ENCODE data around the gene UCK1. TPM values are rescaled to one million over a fixed set of nuclear protein-coding genes. Genes with fewer than 3 reads are reported as not detected.

UCK1 gene
- total and polyA plus RNA-seq, 2 of the 13 experiments (the other 11 are each of a cell fraction or from before 2014, with no cell fraction given), result 11.0 to 24.1 TPM

- TF ChIP-seq ZNF124 (CRISPR knock-in tag; IDR thresholded peaks at IDR 0.05), result no peak
- TF ChIP-seq RBFOX2 (IDR thresholded peaks at IDR 0.05; ENCODE audit: low read depth, low read length), result peak; percentile 81
- TF ChIP-seq ZNF275 (CRISPR knock-in tag; IDR thresholded peaks at IDR 0.05; ENCODE audit: borderline replicate concordance), result no peak
- peak; percentile 83 for TF ChIP-seq TFDP2 (CRISPR knock-in tag; IDR thresholded peaks at IDR 0.05)
- no peak for TF ChIP-seq NR0B2 (CRISPR knock-in tag; IDR thresholded peaks at IDR 0.05)
- TF ChIP-seq TFAP4 (IDR thresholded peaks at IDR 0.05; ENCODE audit: borderline replicate concordance, low read depth), result no peak
- no peak for TF ChIP-seq NBN (conservative IDR thresholded peaks at IDR 0.05)
- TF ChIP-seq MZF1 (CRISPR knock-in tag; IDR thresholded peaks at IDR 0.05; ENCODE audit: borderline replicate concordance), result no peak
- TF ChIP-seq ZNF510 (CRISPR knock-in tag; IDR thresholded peaks at IDR 0.05; ENCODE audit: low read depth), result no peak
- TF ChIP-seq MXD3 (CRISPR knock-in tag; IDR thresholded peaks at IDR 0.05), result no peak
- TF ChIP-seq GATAD1 (CRISPR knock-in tag; IDR thresholded peaks at IDR 0.05), result peak; percentile 58; the same call in 1 of the 2 replicates
- TF ChIP-seq ZNF782 (CRISPR knock-in tag; IDR thresholded peaks at IDR 0.05; ENCODE audit: borderline replicate concordance), result no peak
- TF ChIP-seq SRSF1 (optimal IDR thresholded peaks at IDR 0.05; ENCODE audit: low read depth, low read length), result no peak
- no peak for TF ChIP-seq AHR (CRISPR knock-in tag; IDR thresholded peaks at IDR 0.05)
- no peak for TF ChIP-seq BORCS8-MEF2B (CRISPR knock-in tag; IDR thresholded peaks at IDR 0.05)
- no peak for TF ChIP-seq DBP (CRISPR knock-in tag; IDR thresholded peaks at IDR 0.05; ENCODE audit: not compliant biosample characterization)
- TF ChIP-seq PHF21A (CRISPR knock-in tag; IDR thresholded peaks at IDR 0.05), result no peak
- no peak for TF ChIP-seq ZNF619 (CRISPR knock-in tag; IDR thresholded peaks at IDR 0.05)
- TF ChIP-seq MAFK (conservative IDR thresholded peaks at IDR 0.05 in 1 of 2, IDR thresholded peaks at IDR 0.05 in 1 of 2; ENCODE audit: low read length in 2 of 2), result no peak
- 0 out of 2 replicates have a peak, but pooled peaks have one; percentile 34 for TF ChIP-seq ZNF580 (CRISPR knock-in tag; IDR thresholded peaks at IDR 0.05; ENCODE audit: borderline replicate concordance, low read depth)
- TF ChIP-seq STAT5B (CRISPR knock-in tag; IDR thresholded peaks at IDR 0.05), result no peak
- TF ChIP-seq ZSCAN12 (CRISPR knock-in tag; IDR thresholded peaks at IDR 0.05), result no peak
- no peak for TF ChIP-seq MLX (CRISPR knock-in tag; IDR thresholded peaks at IDR 0.05)
- no peak for TF ChIP-seq PLRG1 (conservative IDR thresholded peaks at IDR 0.05)
- no peak for TF ChIP-seq HMG20A (CRISPR knock-in tag; IDR thresholded peaks at IDR 0.05; ENCODE audit: borderline replicate concordance)
Observed at GRCh38 chr9:131530920-131531832, at the start of gene UCK1 (continued).

Measured in HepG2 (cell line).